Fibroblast of the aortic adventitia (primary cell): ENCODE data around the gene BMP5. TPM values are rescaled to one million over a fixed set of nuclear protein-coding genes. Genes with fewer than 3 reads are reported as not detected.

Source experiments
- DNase-seq: peaks from one replicate; pipeline ENCODE4 v3.0.0-alpha.2; 2010; ENCODE audit warnings: low read depth
- H3K4me3 ChIP-seq: 2 replicates; pipeline ENCODE4 v1.5.1; 2011; ENCODE audit warnings: low read depth, mild to moderate bottlenecking, control low read depth, low read length, moderate library complexity
- total RNA-seq: library from RNA; depleted of rRNA; stranded (reverse); fragments of >200 nt; gene quantifications from 2 replicates; pipeline ENCODE4 v1.2.3, GENCODE V29; 2012; ENCODE audit warnings: low replicate concordance
- TF ChIP-seq, protein P1 (sequence below): IDR thresholded peaks from 2 replicates; pipeline ENCODE4 v1.5.1; 2011; ENCODE audit warnings: mild to moderate bottlenecking, low read length, control low read depth, inconsistent platforms; ENCODE audit not compliant: insufficient read depth

Gene BMP5
- total RNA-seq, 1 donor = not detected

- DNase-seq = no peak
- H3K4me3 ChIP-seq = no peak overlapping the region
- TF ChIP-seq, protein P1, sequence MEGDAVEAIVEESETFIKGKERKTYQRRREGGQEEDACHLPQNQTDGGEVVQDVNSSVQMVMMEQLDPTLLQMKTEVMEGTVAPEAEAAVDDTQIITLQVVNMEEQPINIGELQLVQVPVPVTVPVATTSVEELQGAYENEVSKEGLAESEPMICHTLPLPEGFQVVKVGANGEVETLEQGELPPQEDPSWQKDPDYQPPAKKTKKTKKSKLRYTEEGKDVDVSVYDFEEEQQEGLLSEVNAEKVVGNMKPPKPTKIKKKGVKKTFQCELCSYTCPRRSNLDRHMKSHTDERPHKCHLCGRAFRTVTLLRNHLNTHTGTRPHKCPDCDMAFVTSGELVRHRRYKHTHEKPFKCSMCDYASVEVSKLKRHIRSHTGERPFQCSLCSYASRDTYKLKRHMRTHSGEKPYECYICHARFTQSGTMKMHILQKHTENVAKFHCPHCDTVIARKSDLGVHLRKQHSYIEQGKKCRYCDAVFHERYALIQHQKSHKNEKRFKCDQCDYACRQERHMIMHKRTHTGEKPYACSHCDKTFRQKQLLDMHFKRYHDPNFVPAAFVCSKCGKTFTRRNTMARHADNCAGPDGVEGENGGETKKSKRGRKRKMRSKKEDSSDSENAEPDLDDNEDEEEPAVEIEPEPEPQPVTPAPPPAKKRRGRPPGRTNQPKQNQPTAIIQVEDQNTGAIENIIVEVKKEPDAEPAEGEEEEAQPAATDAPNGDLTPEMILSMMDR = no peak
Observed at GRCh38 chr6:55820696-55821095, 54.7 kb downstream of the BMP5 start.

DNA sequence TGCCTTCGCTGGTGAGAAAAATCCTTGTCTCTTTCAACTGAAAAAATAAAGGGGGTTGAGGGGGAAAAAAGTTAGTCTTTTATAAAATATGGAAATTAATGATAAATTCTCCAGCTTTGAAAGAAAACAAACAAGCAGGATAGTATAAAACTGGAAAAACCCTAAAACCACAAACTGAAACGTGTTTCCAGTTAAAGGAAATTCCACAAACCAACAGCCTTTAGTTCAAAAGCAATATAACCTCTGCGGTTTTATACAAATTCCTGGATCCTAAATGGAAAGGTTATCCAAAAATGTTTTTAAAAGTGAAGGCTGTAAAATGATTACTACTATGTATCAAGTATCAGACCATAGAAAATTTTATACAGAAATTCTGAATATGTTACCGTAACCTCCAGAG lies 55.6 kb downstream of the BMP5 start:
- no peak for DNase-seq
- TF ChIP-seq, protein P1 = no peak
- H3K4me3 ChIP-seq = no peak overlapping the region

DNA sequence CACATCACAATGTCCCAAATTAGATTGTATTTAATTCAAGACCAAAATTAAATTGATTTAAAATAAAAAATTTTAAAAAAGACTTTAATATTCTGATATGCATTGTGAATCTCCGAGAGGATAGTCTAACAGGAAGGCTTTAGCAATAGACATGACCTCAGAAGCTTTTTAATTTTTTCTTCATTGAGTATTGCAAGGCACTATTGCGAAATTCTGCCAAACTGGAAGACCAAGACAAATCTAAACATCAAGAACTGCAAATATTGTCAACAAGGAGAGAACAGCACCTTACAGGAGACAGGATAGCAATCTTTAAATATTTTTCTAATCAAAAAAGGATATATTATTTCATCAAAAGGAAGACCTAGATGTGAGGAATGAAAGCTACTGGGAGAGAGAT lies 56.9 kb downstream of the BMP5 start:
- no peak for DNase-seq
- TF ChIP-seq, protein P1 = no peak
- H3K4me3 ChIP-seq = no peak overlapping the region

DNA sequence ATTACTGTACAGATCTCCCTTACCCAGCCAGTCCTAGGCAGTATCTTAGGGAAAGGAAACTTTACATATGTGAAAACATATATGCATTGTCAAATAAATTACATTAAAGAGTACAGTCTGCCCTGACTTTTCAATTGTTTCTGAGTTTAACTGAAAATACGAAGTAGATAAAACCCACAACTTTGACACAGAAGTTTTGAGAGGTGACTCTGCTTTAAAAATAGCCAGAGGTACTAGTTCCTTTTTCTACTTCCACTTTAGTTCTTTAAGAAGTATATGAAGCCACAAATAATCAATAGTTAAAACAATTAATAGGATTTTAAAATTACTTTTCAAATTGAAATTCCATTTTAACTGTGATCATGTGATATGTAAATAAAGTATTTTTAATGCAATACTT lies 62.9 kb downstream of the BMP5 start:
- DNase-seq = no peak
- H3K4me3 ChIP-seq = no peak overlapping the region
- TF ChIP-seq, protein P1 = no peak

- DNase-seq = no peak
- no peak overlapping the region for H3K4me3 ChIP-seq
- TF ChIP-seq, protein P1 = no peak
Observed at GRCh38 chr6:55811074-55811473, 64.3 kb downstream of the BMP5 start.

GRCh38 chr6:55802259-55802658 lies 73.1 kb downstream of the BMP5 start:
- no peak for DNase-seq
- no peak overlapping the region for H3K4me3 ChIP-seq
- TF ChIP-seq, protein P1 = no peak

DNA sequence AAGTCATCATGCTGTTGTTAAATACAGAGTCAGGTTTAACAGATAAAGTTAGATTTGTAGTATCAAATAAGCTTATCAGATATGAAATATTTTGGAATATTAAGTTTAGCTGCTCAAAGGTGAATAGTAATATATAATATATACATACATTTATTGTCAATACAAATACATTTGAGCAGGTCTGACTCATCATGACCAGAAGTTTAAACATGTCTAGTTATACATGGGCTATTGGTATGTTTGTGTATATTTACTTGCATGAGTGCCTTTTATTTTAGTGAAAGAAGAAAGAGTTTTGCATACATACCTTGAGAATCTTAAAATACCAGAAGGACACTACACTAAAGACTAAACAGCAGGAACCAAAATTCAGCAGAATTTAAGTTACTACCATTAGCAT lies 76.8 kb downstream of the BMP5 start:
- TF ChIP-seq, protein P1 = no peak
- H3K4me3 ChIP-seq = no peak overlapping the region
- DNase-seq = no peak
